Activated T-cell treated with anti-CD3 and anti-CD28 coated beads, Interleukin-2, amount 50 U/mL, for 72 hours (primary cell): ENCODE measurements around the gene POFUT2. TPM values are rescaled to one million over a fixed set of nuclear protein-coding genes. Genes with fewer than 3 reads are reported as not detected.
A peak's percentile ranks its signal among the peaks of the same experiment; 100 is the strongest.
"Not testable (repeated sequence)": the region's sequence is repeated elsewhere in the genome, so short reads cannot be mapped to it uniquely, and the experiment has no call there.

Experiments
- ATAC-seq, 2 donors: fragments of 150-1000 bp; cut with Tn5 transposase; replicated peaks in 1 of 2; 2 replicates each; pipeline ENCODE4 v1.10.0; 2021; ENCODE audit warnings: moderate library complexity in 2 of 2, mild to moderate bottlenecking in 1 of 2
- DNase-seq, 2 donors: peaks; one replicate each; pipeline ENCODE4 v3.0.0; 2021 to 2022; ENCODE audit warnings: mixed read lengths in 1 of 2
- H3K27ac Mint-ChIP-seq: one replicate; pipeline ENCODE4 v1.8.0; 2022; ENCODE audit warnings: mild to moderate bottlenecking, moderate library complexity, mixed read lengths
- H3K27me3 Mint-ChIP-seq: one replicate; pipeline ENCODE4 v1.8.0; 2022; ENCODE audit warnings: low read depth, mixed read lengths
- H3K36me3 Mint-ChIP-seq, 2 donors: one replicate each; pipeline ENCODE4 v1.8.0; 2022; ENCODE audit warnings: mixed read lengths in 2 of 2, mild to moderate bottlenecking in 1 of 2; ENCODE audit not compliant: insufficient read depth in 2 of 2
- H3K4me1 Mint-ChIP-seq: one replicate; pipeline ENCODE4 v1.8.0; 2022; ENCODE audit warnings: low read depth, mixed read lengths
- H3K4me3 Mint-ChIP-seq, 2 donors: one replicate each; pipeline ENCODE4 v1.8.0; 2022; ENCODE audit warnings: mild to moderate bottlenecking in 2 of 2, mixed read lengths in 2 of 2, moderate library complexity in 2 of 2
- H3K9me3 Mint-ChIP-seq, 2 donors: one replicate each; pipeline ENCODE4 v1.8.0; 2022; ENCODE audit warnings: mixed read lengths in 2 of 2
- total RNA-seq, 2 donors: library from RNA; stranded (reverse); gene quantifications; one replicate each; pipeline ENCODE4 v1.2.3, GENCODE V29; 2022

Gene POFUT2
- total RNA-seq, 2 donors from 2014 or later = 24.5 to 26.6 TPM

- Mint-ChIP-seq H3K4me1 (peaks cover 15% of the 10 kb centered on the region), H3K27me3 (no peaks in the 10 kb centered on the region), H3K9me3 (no peaks in the 10 kb centered on the region), H3K4me3 (peak overlapping the region; percentile 22 to 23), H3K36me3 (no peaks in the 10 kb centered on the region), H3K27ac (no peak overlapping the region)
- peak in 1 of 2 donors; percentile 35 for ATAC-seq
- DNase-seq = no peak
Observed at GRCh38 chr21:45322231-45322959, 34.7 kb upstream of the POFUT2 start.

GRCh38 chr21:45320261-45321025 is 32.7 kb upstream of the POFUT2 start:
- no peak overlapping the region for H3K4me3 Mint-ChIP-seq
- peaks cover 15% of the 10 kb centered on the region for H3K4me1 Mint-ChIP-seq
- H3K36me3 Mint-ChIP-seq = no peaks in the 10 kb centered on the region
- H3K9me3 Mint-ChIP-seq = no peaks in the 10 kb centered on the region
- ATAC-seq = no peak
- no peaks in the 10 kb centered on the region for H3K27me3 Mint-ChIP-seq
- DNase-seq = no peak
- no peak overlapping the region for H3K27ac Mint-ChIP-seq

- Mint-ChIP-seq H3K27me3 (no peaks in the 10 kb centered on the region), H3K27ac (no peak overlapping the region), H3K9me3 (no peaks in the 10 kb centered on the region), H3K36me3 (no peaks in the 10 kb centered on the region), H3K4me3 (no peak overlapping the region), H3K4me1 (peaks cover 15% of the 10 kb centered on the region)
- ATAC-seq = no peak
- no peak for DNase-seq
Observed at GRCh38 chr21:45319461-45320211, 31.9 kb upstream of the POFUT2 start.

- no peaks in the 10 kb centered on the region for H3K27me3 Mint-ChIP-seq
Observed at GRCh38 chr21:45318556-45319404, 31.1 kb upstream of the POFUT2 start.

GRCh38 chr21:45318146-45318555 is 30.5 kb upstream of the POFUT2 start:
- Mint-ChIP-seq H3K4me3 (no peak overlapping the region), H3K4me1 (peaks cover 15% of the 10 kb centered on the region), H3K9me3 (no peaks in the 10 kb centered on the region), H3K27ac (no peak overlapping the region), H3K27me3 (no peaks in the 10 kb centered on the region), H3K36me3 (no peaks in the 10 kb centered on the region)
- ATAC-seq (no peak), DNase-seq (no peak)

More at GRCh38 chr21:45318556-45319404, 31.1 kb upstream of the POFUT2 start:
- Mint-ChIP-seq H3K36me3 (no peaks in the 10 kb centered on the region), H3K27ac (peak overlapping the region; percentile 40), H3K4me3 (no peak overlapping the region), H3K4me1 (peaks cover 15% of the 10 kb centered on the region), H3K9me3 (no peaks in the 10 kb centered on the region)
- no peak for ATAC-seq
- DNase-seq = no peak

- Mint-ChIP-seq H3K4me1 (peaks cover 10% of the 10 kb centered on the region), H3K36me3 (no peaks in the 10 kb centered on the region), H3K4me3 (no peak overlapping the region), H3K27ac (no peak overlapping the region), H3K9me3 (no peaks in the 10 kb centered on the region), H3K27me3 (no peaks in the 10 kb centered on the region)
- no peak for DNase-seq
- ATAC-seq = no peak
Observed at GRCh38 chr21:45317398-45318145, 29.9 kb upstream of the POFUT2 start.

- Mint-ChIP-seq H3K27me3 (no peaks in the 10 kb centered on the region), H3K36me3 (no peaks in the 10 kb centered on the region), H3K9me3 (peaks cover 0 to 3% of the 10 kb centered on the region in 2 donors), H3K4me1 (peaks cover 4% of the 10 kb centered on the region), H3K4me3 (no peak overlapping the region), H3K27ac (no peak overlapping the region)
- no peak for DNase-seq
- no peak for ATAC-seq
Observed at GRCh38 chr21:45316871-45317397, 29.2 kb upstream of the POFUT2 start.

GRCh38 chr21:45315676-45316470 is 28.2 kb upstream of the POFUT2 start:
- not testable (repeated sequence) for H3K9me3 Mint-ChIP-seq, H3K4me1 Mint-ChIP-seq, ATAC-seq, H3K27ac Mint-ChIP-seq, DNase-seq, H3K4me3 Mint-ChIP-seq, H3K27me3 Mint-ChIP-seq, H3K36me3 Mint-ChIP-seq

- H3K27me3 Mint-ChIP-seq = no peaks in the 10 kb centered on the region
- H3K4me1 Mint-ChIP-seq = peaks cover 10% of the 10 kb centered on the region
- ATAC-seq (no peak), DNase-seq (no peak)
- no peak overlapping the region for H3K4me3 Mint-ChIP-seq
- H3K9me3 Mint-ChIP-seq = peaks cover 0 to 5% of the 10 kb centered on the region in 2 donors
- H3K36me3 Mint-ChIP-seq = no peaks in the 10 kb centered on the region
- H3K27ac Mint-ChIP-seq = no peak overlapping the region
Observed at GRCh38 chr21:45313682-45314081, 26.0 kb upstream of the POFUT2 start.

- no peak for DNase-seq
- Mint-ChIP-seq H3K27me3 (no peaks in the 10 kb centered on the region), H3K27ac (no peak overlapping the region), H3K4me1 (peaks cover 11% of the 10 kb centered on the region), H3K9me3 (peaks cover 0 to 5% of the 10 kb centered on the region in 2 donors), H3K4me3 (no peak overlapping the region), H3K36me3 (no peaks in the 10 kb centered on the region)
- no peak for ATAC-seq
Observed at GRCh38 chr21:45313015-45313414, 25.3 kb upstream of the POFUT2 start.

- Mint-ChIP-seq H3K9me3 (peaks cover 0 to 5% of the 10 kb centered on the region in 2 donors), H3K36me3 (no peaks in the 10 kb centered on the region), H3K4me1 (peaks cover 11% of the 10 kb centered on the region), H3K27ac (no peak overlapping the region), H3K4me3 (no peak overlapping the region), H3K27me3 (no peaks in the 10 kb centered on the region)
- ATAC-seq (no peak), DNase-seq (no peak)
Observed at GRCh38 chr21:45312296-45312695, 24.6 kb upstream of the POFUT2 start.
